Measurements from ENCODE around the gene ATXN1L. TPM values are rescaled to one million over a fixed set of nuclear protein-coding genes. Genes with fewer than 3 reads are reported as not detected.
A peak's percentile ranks its signal among the peaks of the same experiment; 100 is the strongest.

ATXN1L gene
- total RNA-seq, 4 donors from 2014 or later, result 8.9 to 23.8 (median 15.6) TPM

GRCh38 chr16:71895679-71896365 is 50.0 kb downstream of the ATXN1L start:
- TF ChIP-seq, protein P1, sequence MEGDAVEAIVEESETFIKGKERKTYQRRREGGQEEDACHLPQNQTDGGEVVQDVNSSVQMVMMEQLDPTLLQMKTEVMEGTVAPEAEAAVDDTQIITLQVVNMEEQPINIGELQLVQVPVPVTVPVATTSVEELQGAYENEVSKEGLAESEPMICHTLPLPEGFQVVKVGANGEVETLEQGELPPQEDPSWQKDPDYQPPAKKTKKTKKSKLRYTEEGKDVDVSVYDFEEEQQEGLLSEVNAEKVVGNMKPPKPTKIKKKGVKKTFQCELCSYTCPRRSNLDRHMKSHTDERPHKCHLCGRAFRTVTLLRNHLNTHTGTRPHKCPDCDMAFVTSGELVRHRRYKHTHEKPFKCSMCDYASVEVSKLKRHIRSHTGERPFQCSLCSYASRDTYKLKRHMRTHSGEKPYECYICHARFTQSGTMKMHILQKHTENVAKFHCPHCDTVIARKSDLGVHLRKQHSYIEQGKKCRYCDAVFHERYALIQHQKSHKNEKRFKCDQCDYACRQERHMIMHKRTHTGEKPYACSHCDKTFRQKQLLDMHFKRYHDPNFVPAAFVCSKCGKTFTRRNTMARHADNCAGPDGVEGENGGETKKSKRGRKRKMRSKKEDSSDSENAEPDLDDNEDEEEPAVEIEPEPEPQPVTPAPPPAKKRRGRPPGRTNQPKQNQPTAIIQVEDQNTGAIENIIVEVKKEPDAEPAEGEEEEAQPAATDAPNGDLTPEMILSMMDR (IDR thresholded peaks at IDR 0.05), result no peak
- no peak for TF ChIP-seq POLR2A (IDR thresholded peaks at IDR 0.05)
- Histone ChIP-seq H3K36me3 (no peaks in the 10 kb centered on the region), H3K4me3 (peak overlapping the region; percentile 76 to 91 (median 84)), H3K4me1 (peaks cover 10 to 54% (median 33%) of the 10 kb centered on the region in 3 donors), H3K27me3 (no peaks in the 10 kb centered on the region), H3K27ac (peak overlapping the region; percentile 96 to 99 (median 98)), H3K9me3 (no peaks in the 10 kb centered on the region)
- 0% methylated on average over 12 to 20 of the region's 44 CpGs for WGBS, 2 donors
- no peak for DNase-seq
- intact Hi-C loops (cut with DNase I), result no loop called here

DNA sequence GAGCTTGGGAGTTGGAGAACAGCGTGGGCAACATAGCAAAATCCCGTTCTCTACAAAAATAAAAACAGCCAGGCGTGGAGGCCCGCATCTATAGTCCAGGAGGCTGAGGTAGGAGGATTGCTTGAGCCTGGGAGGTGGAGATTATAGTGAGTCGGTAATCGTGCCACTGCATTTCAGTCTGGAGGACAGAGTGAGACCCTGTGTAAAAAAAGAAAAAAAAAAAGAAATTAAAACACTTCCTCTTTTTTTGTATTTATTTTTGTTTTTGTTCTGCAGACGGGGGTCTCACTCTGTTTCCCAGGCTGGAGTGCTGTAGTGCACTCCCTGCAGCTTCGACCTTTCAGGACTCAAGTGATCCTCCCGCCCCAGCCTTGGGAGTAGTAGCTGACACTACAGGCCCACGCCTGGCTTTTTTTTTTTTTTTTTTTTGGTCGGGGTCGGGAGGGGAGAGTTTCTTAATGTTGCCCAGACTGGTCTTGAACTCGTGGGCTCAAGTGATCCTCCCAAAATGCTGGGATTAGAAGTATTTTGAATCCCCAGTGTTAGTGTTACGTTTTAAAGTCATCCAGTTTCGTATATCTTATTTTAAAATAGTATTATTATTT is 51.1 kb downstream of the ATXN1L start:
- peaks cover 10 to 64% (median 36%) of the 10 kb centered on the region in 3 donors for H3K4me1 ChIP-seq
- H3K4me3 ChIP-seq, result peak overlapping the region; percentile 76 to 91 (median 84)
- 33 to 35% methylated on average over 15 of the region's 15 CpGs for WGBS, 2 donors
- intact Hi-C loops (cut with DNase I), result no loop called here
- no peak for TF ChIP-seq POLR2A (IDR thresholded peaks at IDR 0.05)
- DNase-seq, result no peak
- H3K27ac ChIP-seq, result peak overlapping the region in 3 of 4 donors; percentile 98 to 99 (median 98)
- no peaks in the 10 kb centered on the region for H3K27me3 ChIP-seq
- no peaks in the 10 kb centered on the region for H3K9me3 ChIP-seq
- H3K36me3 ChIP-seq, result no peaks in the 10 kb centered on the region

GRCh38 chr16:71899171-71899570 is 53.4 kb downstream of the ATXN1L start:
- TF ChIP-seq POLR2A (IDR thresholded peaks at IDR 0.05), result no peak
- TF ChIP-seq, protein P1 (IDR thresholded peaks at IDR 0.05), result no peak
- 87 to 96% methylated on average over 4 of the region's 4 CpGs for WGBS, 2 donors
- Histone ChIP-seq H3K4me3 (no peak overlapping the region), H3K9me3 (no peaks in the 10 kb centered on the region), H3K27me3 (no peaks in the 10 kb centered on the region), H3K4me1 (peaks cover 10 to 75% (median 39%) of the 10 kb centered on the region in 3 donors), H3K36me3 (no peaks in the 10 kb centered on the region), H3K27ac (no peak overlapping the region)
- intact Hi-C loops (cut with DNase I), result no loop called here
- DNase-seq, result no peak

DNA sequence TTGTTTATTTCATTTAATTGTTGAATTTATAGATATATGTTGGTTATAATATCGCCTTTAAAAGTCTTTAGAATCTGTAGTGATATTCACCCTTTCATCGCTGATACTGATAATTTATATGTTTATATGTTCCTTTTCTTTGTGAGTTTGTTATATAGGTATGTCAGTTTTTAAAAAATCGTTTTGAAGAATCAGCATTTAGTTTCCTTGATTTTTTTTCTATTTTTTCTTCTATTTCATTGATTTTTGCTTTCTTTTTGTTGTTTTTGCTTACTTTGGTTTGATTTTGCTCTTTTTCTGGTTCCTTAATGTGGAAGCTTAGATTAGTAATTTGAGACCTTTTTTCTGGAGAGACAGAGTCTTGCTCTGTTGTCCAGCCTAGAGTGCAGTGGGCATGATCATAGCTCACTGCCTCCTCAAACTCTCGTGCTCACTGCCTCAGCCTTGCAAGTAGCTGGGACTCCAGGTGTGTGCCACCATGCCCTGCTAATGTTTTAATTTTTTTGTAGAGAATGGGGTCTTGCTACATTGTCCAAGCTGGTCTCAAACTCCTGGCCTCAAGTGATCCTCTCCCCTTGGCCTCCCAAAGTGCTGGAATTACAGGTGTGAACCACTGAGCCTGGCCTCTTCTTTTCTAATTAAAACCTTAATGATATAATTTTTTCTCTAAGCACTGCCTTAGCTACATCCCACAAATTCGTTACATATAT is 57.0 kb downstream of the ATXN1L start:
- intact Hi-C loops (cut with DNase I), result no loop called here
- Histone ChIP-seq H3K36me3 (peaks cover 0 to 12% (median 0%) of the 10 kb centered on the region in 3 donors), H3K27me3 (no peaks in the 10 kb centered on the region), H3K4me3 (no peak overlapping the region), H3K4me1 (peaks cover 5 to 79% (median 33%) of the 10 kb centered on the region in 3 donors), H3K9me3 (no peaks in the 10 kb centered on the region), H3K27ac (no peak overlapping the region)
- DNase-seq, result no peak
- 83 to 89% methylated on average over 5 of the region's 5 CpGs for WGBS, 2 donors
- no peak for TF ChIP-seq POLR2A (IDR thresholded peaks at IDR 0.05)
- TF ChIP-seq, protein P1 (IDR thresholded peaks at IDR 0.05), result no peak

- Histone ChIP-seq H3K4me1 (peaks cover 0 to 79% (median 32%) of the 10 kb centered on the region in 3 donors), H3K4me3 (no peak overlapping the region), H3K9me3 (no peaks in the 10 kb centered on the region), H3K36me3 (peaks cover 0 to 12% (median 0%) of the 10 kb centered on the region in 3 donors), H3K27ac (no peak overlapping the region), H3K27me3 (no peaks in the 10 kb centered on the region)
- DNase-seq, result no peak
- TF ChIP-seq, protein P1 (IDR thresholded peaks at IDR 0.05), result no peak
- no peak for TF ChIP-seq POLR2A (IDR thresholded peaks at IDR 0.05)
- 70 to 71% methylated on average over 2 of the region's 2 CpGs for WGBS, 2 donors
- intact Hi-C loops (cut with DNase I), result no loop called here
Measured at GRCh38 chr16:71903608-71904007, 57.8 kb downstream of the ATXN1L start.
